Vagina (tissue), 2 donors: ENCODE data around the gene SLC19A2. TPM values are rescaled to one million over a fixed set of nuclear protein-coding genes. Genes with fewer than 3 reads are reported as not detected.

Experiments used
- DNase-seq, 2 donors: peaks; one replicate each; pipeline ENCODE4 v3.0.0-alpha.2; 2017; ENCODE audit errors: extremely low spot score in 2 of 2
- H3K27ac ChIP-seq: fragments of 200-600 bp; sonication (generic); one replicate; pipeline ENCODE4 v1.5.1; 2019
- H3K27me3 ChIP-seq: fragments of 200-600 bp; sonication (generic); one replicate; pipeline ENCODE4 v1.5.1; 2019
- H3K36me3 ChIP-seq, 2 donors: fragments of 200-600 bp; sonication (generic); one replicate each; pipeline ENCODE4 v1.5.1; 2017 to 2019
- H3K4me1 ChIP-seq: fragments of 200-600 bp; sonication (generic); one replicate; pipeline ENCODE4 v1.5.1; 2019
- H3K4me3 ChIP-seq, 2 donors: fragments of 200-600 bp; sonication (generic); 1 replicate in 1 of 2; 2 replicates in 1 of 2; pipeline ENCODE4 v1.5.1; 2016 to 2019
- H3K9me3 ChIP-seq: fragments of 200-600 bp; sonication (generic); one replicate; pipeline ENCODE4 v1.5.1; 2019
- CTCF ChIP-seq, 3 experiments: fragments of 450-650 bp in 2 of 3; fragments of 200-600 bp in 1 of 3; sonication (generic) in 1 of 3; IDR thresholded peaks; one replicate each; pipeline ENCODE4 v1.5.1; 2017 to 2019; ENCODE audit warnings: antibody characterized with exemption in 3 of 3, mild to moderate bottlenecking in 2 of 3, moderate library complexity in 2 of 3
- POLR2A ChIP-seq, 2 donors: fragments of 450-650 bp; IDR thresholded peaks; one replicate each; pipeline ENCODE4 v1.6.1; 2017; ENCODE audit warnings: antibody characterized with exemption in 2 of 2, mild to moderate bottlenecking in 2 of 2, moderate library complexity in 2 of 2
- POLR2AphosphoS5 ChIP-seq, 2 donors: sonication (generic); formaldehyde crosslinking; IDR thresholded peaks; one replicate each; pipeline ENCODE4 v1.9.0; 2017; ENCODE audit warnings: antibody characterized with exemption in 2 of 2, mild to moderate bottlenecking in 2 of 2, low read depth in 1 of 2; ENCODE audit not compliant: insufficient read depth in 1 of 2
- intact Hi-C: fragments of 100-400 bp; cut with DNase I; formaldehyde crosslinking; loops from one replicate; pipeline ENCODE4 v1.15.1; 2023
- total RNA-seq: library from RNA; depleted of rRNA; stranded (reverse); fragments of >200 nt; gene quantifications from one replicate; pipeline ENCODE4 v1.2.3, GENCODE V29; 2016

SLC19A2 gene
- total RNA-seq, 1 donor from 2014 or later: 21.1 TPM

GRCh38 chr1:169466259-169467230 lies 19.2 kb downstream of the SLC19A2 start:
- no peak overlapping the region for H3K4me3 ChIP-seq
- no peaks in the 10 kb centered on the region for H3K27me3 ChIP-seq
- H3K36me3 ChIP-seq: no peaks in the 10 kb centered on the region
- H3K4me1 ChIP-seq: no peaks in the 10 kb centered on the region
- intact Hi-C loops: loop anchor here (5.0 kb wide), 1 partner anchor 76 kb away; no protein-coding TSS in a partner anchor
- TF ChIP-seq POLR2AphosphoS5 (IDR thresholded peaks at IDR 0.05; ENCODE audit: insufficient read depth in 1 of 2, low read depth in 1 of 2): no peak
- peak in 1 of 3 experiments; percentile 30 for TF ChIP-seq CTCF (IDR thresholded peaks at IDR 0.05)
- H3K9me3 ChIP-seq: no peaks in the 10 kb centered on the region
- no peak overlapping the region for H3K27ac ChIP-seq
- no peak for DNase-seq

- DNase-seq: no peak
- H3K4me3 ChIP-seq: no peak overlapping the region
Measured at GRCh38 chr1:169465281-169465680, 20.5 kb downstream of the SLC19A2 start.

GRCh38 chr1:169462385-169462784 lies 23.4 kb downstream of the SLC19A2 start:
- H3K36me3 ChIP-seq: no peaks in the 10 kb centered on the region
- H3K9me3 ChIP-seq: peaks cover 3% of the 10 kb centered on the region
- peaks cover 8% of the 10 kb centered on the region for H3K4me1 ChIP-seq
- DNase-seq: no peak
- no peak overlapping the region for H3K27ac ChIP-seq
- no peak for TF ChIP-seq POLR2AphosphoS5 (IDR thresholded peaks at IDR 0.05; ENCODE audit: insufficient read depth in 1 of 2, low read depth in 1 of 2)
- no peak for TF ChIP-seq CTCF (IDR thresholded peaks at IDR 0.05)
- no peak for TF ChIP-seq POLR2A (IDR thresholded peaks at IDR 0.05)
- H3K27me3 ChIP-seq: no peaks in the 10 kb centered on the region
- H3K4me3 ChIP-seq: no peak overlapping the region
- intact Hi-C loops: no loop called here

More at GRCh38 chr1:169465281-169465680, 20.5 kb downstream of the SLC19A2 start:
- TF ChIP-seq POLR2AphosphoS5 (IDR thresholded peaks at IDR 0.05; ENCODE audit: insufficient read depth in 1 of 2, low read depth in 1 of 2) (no peak), POLR2A (IDR thresholded peaks at IDR 0.05) (no peak), CTCF (IDR thresholded peaks at IDR 0.05) (no peak)
- H3K36me3 ChIP-seq: no peaks in the 10 kb centered on the region
- no peak overlapping the region for H3K27ac ChIP-seq
- peaks cover 5% of the 10 kb centered on the region for H3K4me1 ChIP-seq
- H3K27me3 ChIP-seq: no peaks in the 10 kb centered on the region
- H3K9me3 ChIP-seq: no peaks in the 10 kb centered on the region
- intact Hi-C loops: loop anchor here (5.0 kb wide), 1 partner anchor 77 kb away; no protein-coding TSS in a partner anchor

GRCh38 chr1:169461390-169462000 lies 24.2 kb downstream of the SLC19A2 start:
- no peak for DNase-seq
- peaks cover 10% of the 10 kb centered on the region for H3K9me3 ChIP-seq
- no peak overlapping the region for H3K27ac ChIP-seq
- TF ChIP-seq CTCF (IDR thresholded peaks at IDR 0.05) (no peak), POLR2A (IDR thresholded peaks at IDR 0.05) (no peak)
- no peaks in the 10 kb centered on the region for H3K27me3 ChIP-seq
- H3K4me3 ChIP-seq: no peak overlapping the region
- H3K4me1 ChIP-seq: peaks cover 8% of the 10 kb centered on the region
- intact Hi-C loops: no loop called here
- H3K36me3 ChIP-seq: no peaks in the 10 kb centered on the region
